Heart right ventricle (tissue), 16 donors: ENCODE measurements around the gene TYMP. TPM values are rescaled to one million over a fixed set of nuclear protein-coding genes. Genes with fewer than 3 reads are reported as not detected.
A peak's percentile ranks its signal among the peaks of the same experiment; 100 is the strongest.

Experiments used
- ATAC-seq, 8 donors: fragments of 200-7000 bp; cut with Tn5 transposase; one replicate each; pipeline ENCODE4 v1.9.1; 2020; ENCODE audit warnings: mild to moderate bottlenecking in 8 of 8, moderate library complexity in 8 of 8, moderate number of reproducible peaks in 1 of 8
- DNase-seq, 2 donors: peaks; one replicate each; pipeline ENCODE4 v3.0.0-alpha.2; 2020
- H3K27ac ChIP-seq, 10 donors: fragments of 200-600 bp; sonication (generic) in 2 of 10; one replicate each; pipeline versions ENCODE4 v1.5.0 to v1.8.0; 2020 to 2022; ENCODE audit warnings: mild to moderate bottlenecking in 3 of 10
- H3K27me3 ChIP-seq, 7 donors: fragments of 200-600 bp; one replicate each; pipeline ENCODE4 v1.8.0; 2021 to 2022; ENCODE audit warnings: mild to moderate bottlenecking in 2 of 7
- H3K36me3 ChIP-seq, 9 donors: fragments of 200-600 bp; sonication (generic) in 1 of 9; one replicate each; pipeline versions ENCODE4 v1.5.0 to v1.8.0; 2020 to 2022; ENCODE audit warnings: mild to moderate bottlenecking in 2 of 9
- H3K4me1 ChIP-seq, 9 donors: fragments of 200-600 bp; sonication (generic) in 1 of 9; one replicate each; pipeline versions ENCODE4 v1.5.0 to v1.8.0; 2020 to 2022; ENCODE audit warnings: mild to moderate bottlenecking in 4 of 9
- H3K4me3 ChIP-seq, 10 donors: fragments of 200-600 bp; sonication (generic) in 2 of 10; one replicate each; pipeline versions ENCODE4 v1.5.0 to v1.8.0; 2020 to 2022; ENCODE audit warnings: mild to moderate bottlenecking in 7 of 10, moderate library complexity in 2 of 10
- H3K9me3 ChIP-seq, 11 donors: fragments of 200-600 bp in 10 of 11; sonication (generic) in 2 of 11; one replicate each; pipeline versions ENCODE4 v1.5.0 to v1.8.0; 2013 to 2022; ENCODE audit warnings: mild to moderate bottlenecking in 2 of 11, control low read depth in 1 of 11, moderate library complexity in 1 of 11
- WGBS, 2 donors: extraction: QIAGEN DNeasy Blood & Tissue Kit; methylation state at CpG; one replicate each; pipeline ENCODE4 v1.1.7; 2013; ENCODE audit warnings: inconsistent platforms in 1 of 2; 5-methylcytosine and 5-hydroxymethylcytosine counted together
- intact Hi-C, 10 donors: fragments of 100-400 bp; cut with DNase I; formaldehyde crosslinking; loops; one replicate each; pipeline versions ENCODE4 v1.11.1 to v1.14.2; 2022
- polyA plus RNA-seq, 2 donors: library from polyadenylated mRNA; stranded (reverse); fragments of 200-250 nt; gene quantifications; one replicate each; pipeline ENCODE4 v1.2.3, GENCODE V29; 2013
- total RNA-seq, 10 donors: library from RNA; stranded (reverse); fragmentation: NEBNext Ultra II Directional in 3 of 10; extraction: Animal tissue kit (Norgen Biotek cat#: 25700) in 3 of 10; gene quantifications; one replicate each; pipeline versions ENCODE4 v1.2.1 to v1.2.4, GENCODE V29; 2021 to 2023
- TF ChIP-seq, protein P1 (sequence below), 9 donors: fragments of 200-600 bp; sonication (generic) in 2 of 9; IDR thresholded peaks; one replicate each; pipeline versions ENCODE4 v1.5.0 to v1.8.0; 2021 to 2022; ENCODE audit warnings: antibody characterized with exemption in 9 of 9, mild to moderate bottlenecking in 5 of 9, moderate library complexity in 1 of 9
- donor health status: Arrhythmogenic right ventricular cardiomyopathy.
- donor health status: ischemic (EF 13 %, LVEDD 7.1; RV severe dilation, severe dysfunction).
- donor health status: healthy with polysubstance abuse.
- donor health status: DM: no; HTN: yes; CAD: no.
- donor health status: DM: no; HTN: no; CAD: no.
- donor health status: ischemic (EF 25% LVEDD 6.9; RV normal size, moderate dysfunction).
- donor health status: ischemic (EF 25% LVEDD 5.7; RV mildly dilated, moderate dysfunction).
- donor health status: healthy.
- donor health status: DM: yes; HTN: yes; CAD: no.
- donor health status: Ischemic cardiomyopathy.
- donor health status: ischemic (EF 35%, LVEDD 5.7; RV mildly dilated, moderate dysfunction).
- donor health status: nonischemic (EF 11% LVEDD 7.7; RV severe dilation, severe dysfunction).
- donor health status: DM: yes; HTN: yes; CAD: no.
- donor health status: PGD.
- donor health status: ischemic (EF 29% LVEDD 5.4; RV normal size, mild dysfunction).
- donor health status: nonischemic (EF 23%, LVEDD 6.1; RV moderate dilation, normal function).

The TYMP gene
- total and polyA plus RNA-seq, 12 donors: 8.4 to 113 (median 17.3) TPM

DNA sequence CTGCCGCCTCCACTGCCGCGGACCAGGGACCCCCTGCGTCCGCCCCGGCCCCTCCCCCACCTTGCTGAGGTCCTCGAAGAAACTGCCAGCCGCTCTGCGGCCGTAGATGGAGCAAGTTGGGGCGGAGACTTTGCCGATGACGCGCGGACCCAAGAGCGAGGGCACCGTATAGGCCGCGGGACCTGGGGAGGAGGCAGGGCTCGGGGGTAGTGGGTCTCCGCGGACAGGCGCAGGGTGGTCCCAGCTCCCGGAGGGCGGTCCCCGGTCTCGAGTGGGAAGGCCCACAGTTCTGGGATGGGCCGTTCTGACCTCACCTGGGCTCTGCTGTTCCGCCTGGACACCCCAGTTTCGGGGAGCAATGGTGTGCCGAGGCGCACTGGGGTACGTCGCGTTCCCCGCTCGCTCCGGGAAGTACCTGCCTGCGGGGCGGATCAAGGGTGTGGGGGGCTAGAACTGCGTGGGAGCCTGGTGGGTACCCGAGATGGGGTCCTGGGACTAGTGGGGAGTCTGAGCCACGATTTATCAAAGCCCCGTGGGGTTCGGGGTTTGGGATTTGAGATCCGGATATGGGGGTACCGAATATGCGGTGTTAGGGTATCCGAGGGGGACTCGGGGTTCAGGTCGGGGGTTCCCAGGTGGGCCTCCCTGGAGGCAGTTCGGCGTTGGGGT is 1.2 kb upstream of the TYMP start:
- peak; percentile 86 to 89 for DNase-seq
- ATAC-seq: peak; percentile 42 to 58 (median 54)
- Histone ChIP-seq H3K27me3 (peaks cover 3 to 54% (median 25%) of the 10 kb centered on the region in 7 donors), H3K36me3 (peaks cover 0 to 18% (median 0%) of the 10 kb centered on the region in 9 donors), H3K4me3 (peak overlapping the region; percentile 40 to 86 (median 71)), H3K4me1 (peaks cover 9 to 68% (median 50%) of the 10 kb centered on the region in 9 donors), H3K27ac (peak overlapping the region; percentile 84 to 99 (median 95)), H3K9me3 (no peaks in the 10 kb centered on the region)
- intact Hi-C loops: loop anchor here in 2 of 10 donors (5.0 kb wide), 1 partner anchor 91 kb away; no protein-coding TSS in a partner anchor
- TF ChIP-seq, protein P1, sequence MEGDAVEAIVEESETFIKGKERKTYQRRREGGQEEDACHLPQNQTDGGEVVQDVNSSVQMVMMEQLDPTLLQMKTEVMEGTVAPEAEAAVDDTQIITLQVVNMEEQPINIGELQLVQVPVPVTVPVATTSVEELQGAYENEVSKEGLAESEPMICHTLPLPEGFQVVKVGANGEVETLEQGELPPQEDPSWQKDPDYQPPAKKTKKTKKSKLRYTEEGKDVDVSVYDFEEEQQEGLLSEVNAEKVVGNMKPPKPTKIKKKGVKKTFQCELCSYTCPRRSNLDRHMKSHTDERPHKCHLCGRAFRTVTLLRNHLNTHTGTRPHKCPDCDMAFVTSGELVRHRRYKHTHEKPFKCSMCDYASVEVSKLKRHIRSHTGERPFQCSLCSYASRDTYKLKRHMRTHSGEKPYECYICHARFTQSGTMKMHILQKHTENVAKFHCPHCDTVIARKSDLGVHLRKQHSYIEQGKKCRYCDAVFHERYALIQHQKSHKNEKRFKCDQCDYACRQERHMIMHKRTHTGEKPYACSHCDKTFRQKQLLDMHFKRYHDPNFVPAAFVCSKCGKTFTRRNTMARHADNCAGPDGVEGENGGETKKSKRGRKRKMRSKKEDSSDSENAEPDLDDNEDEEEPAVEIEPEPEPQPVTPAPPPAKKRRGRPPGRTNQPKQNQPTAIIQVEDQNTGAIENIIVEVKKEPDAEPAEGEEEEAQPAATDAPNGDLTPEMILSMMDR (IDR thresholded peaks at IDR 0.05): no peak
- WGBS, 2 donors: 4 to 5% methylated on average over 47 to 53 of the region's 53 CpGs

DNA sequence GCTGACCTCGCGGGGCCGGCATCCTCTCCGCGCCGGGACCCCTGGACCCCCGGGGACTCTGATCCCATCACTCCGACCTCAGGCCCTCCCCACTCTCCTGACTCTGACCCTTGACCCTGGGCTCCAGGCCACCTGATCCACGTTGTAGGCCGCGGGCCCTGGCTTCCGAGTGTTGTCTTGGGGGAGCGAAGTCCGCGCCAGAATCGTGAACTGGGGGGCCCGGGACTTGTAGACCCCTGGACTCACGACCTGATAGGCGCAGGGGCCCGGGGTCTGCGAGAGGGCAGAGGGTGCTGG is 716 bp upstream of the TYMP start:
- H3K4me3 ChIP-seq: peak overlapping the region; percentile 40 to 86 (median 71)
- WGBS, 2 donors: 2 to 4% methylated on average over 21 of the region's 21 CpGs
- H3K27ac ChIP-seq: peak overlapping the region; percentile 84 to 99 (median 95)
- peaks cover 0 to 18% (median 0%) of the 10 kb centered on the region in 9 donors for H3K36me3 ChIP-seq
- intact Hi-C loops: loop anchor here in 2 of 10 donors (5.0 kb wide), 1 partner anchor 92 kb away; no protein-coding TSS in a partner anchor
- peaks cover 3 to 53% (median 25%) of the 10 kb centered on the region in 7 donors for H3K27me3 ChIP-seq
- ATAC-seq: no peak
- H3K9me3 ChIP-seq: no peaks in the 10 kb centered on the region
- TF ChIP-seq, protein P1 (IDR thresholded peaks at IDR 0.05): no peak
- DNase-seq: peak in 1 of 2 donors; percentile 50
- peaks cover 9 to 68% (median 50%) of the 10 kb centered on the region in 9 donors for H3K4me1 ChIP-seq

DNA sequence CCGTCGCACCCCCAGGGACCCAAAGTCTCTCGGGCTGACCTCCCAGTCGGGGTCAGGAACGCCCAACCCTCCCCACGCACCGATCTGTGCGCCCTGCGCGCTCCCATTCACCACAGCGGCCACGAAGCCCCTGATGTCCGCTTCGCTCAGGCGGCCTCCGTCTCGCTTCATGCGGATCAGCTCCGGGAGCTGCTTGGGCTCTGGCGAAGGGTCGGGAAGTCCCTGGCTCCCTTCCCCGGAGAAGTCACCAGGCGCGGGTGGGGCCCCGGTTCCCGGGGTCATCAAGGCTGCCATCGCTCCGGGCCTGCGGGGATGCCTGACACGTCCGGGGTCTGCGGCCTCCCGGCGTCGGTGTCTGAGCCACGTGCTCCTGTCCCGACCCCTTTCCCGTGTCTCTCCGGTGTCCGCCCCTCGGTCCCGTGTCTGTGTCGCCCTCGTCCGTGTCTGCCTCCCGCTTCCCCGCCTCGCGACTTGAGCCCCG is 356 bp downstream of the TYMP start:
- Histone ChIP-seq H3K36me3 (peaks cover 0 to 20% (median 0%) of the 10 kb centered on the region in 9 donors), H3K4me1 (peaks cover 9 to 76% (median 58%) of the 10 kb centered on the region in 9 donors), H3K27me3 (peaks cover 3 to 45% (median 21%) of the 10 kb centered on the region in 7 donors), H3K4me3 (peak overlapping the region in 9 of 10 donors; percentile 40 to 86 (median 72)), H3K9me3 (no peaks in the 10 kb centered on the region), H3K27ac (peak overlapping the region; percentile 84 to 99 (median 95))
- TF ChIP-seq, protein P1 (IDR thresholded peaks at IDR 0.05): no peak
- ATAC-seq (no peak), DNase-seq (no peak)
- intact Hi-C loops: loop anchor here in 2 of 10 donors (5.0 to 10.0 kb wide), 3 partner anchors 33 to 285 kb away; partner anchors contain the start of genes SYCE3 (in 1 of the 2) and TUBGCP6 (in 1 of the 2)
- 9 to 11% methylated on average over 49 to 50 of the region's 50 CpGs for WGBS, 2 donors

DNA sequence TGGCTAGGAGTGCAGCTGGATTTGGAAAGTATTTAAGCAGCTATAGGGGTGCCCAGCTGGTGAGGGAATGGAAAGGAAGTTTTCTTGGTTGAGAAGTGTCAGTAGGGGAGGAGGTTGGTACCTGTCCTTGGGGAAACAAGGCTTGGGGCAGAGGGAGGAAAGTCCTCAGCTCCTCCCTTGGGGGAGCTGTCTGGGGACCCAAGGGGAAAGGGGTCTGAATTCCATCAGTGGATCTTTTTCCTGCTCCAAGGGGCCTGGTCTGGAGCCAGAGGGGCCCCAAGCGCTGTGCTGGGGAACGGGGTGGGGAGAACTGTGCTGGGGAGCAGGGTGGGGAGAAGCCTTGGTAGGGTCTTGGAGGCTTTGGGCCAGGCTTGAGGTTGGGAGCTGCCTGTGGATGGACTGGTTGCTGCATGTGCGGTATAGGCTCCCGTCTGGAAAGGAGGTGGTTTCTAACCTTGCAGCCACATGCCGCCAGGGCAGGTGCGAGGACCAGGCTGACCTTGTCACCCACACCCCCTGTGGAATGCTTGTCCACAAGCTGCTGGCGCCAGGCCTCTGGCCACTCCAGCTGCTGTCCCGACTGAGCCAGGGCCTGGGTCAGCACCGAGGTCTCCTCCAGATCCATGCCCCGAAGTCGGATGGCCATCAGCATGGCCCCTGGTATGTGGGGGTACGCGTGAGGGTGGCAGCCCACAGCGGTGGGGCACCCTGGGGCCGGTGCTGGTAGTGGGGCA is 963 bp downstream of the TYMP start:
- H3K4me3 ChIP-seq: peak overlapping the region in 9 of 10 donors; percentile 40 to 86 (median 72)
- intact Hi-C loops: loop anchor here in 2 of 10 donors (5.0 to 10.0 kb wide), 3 partner anchors 33 to 284 kb away; partner anchors contain the start of genes SYCE3 (in 1 of the 2) and TUBGCP6 (in 1 of the 2)
- peaks cover 13 to 80% (median 62%) of the 10 kb centered on the region in 9 donors for H3K4me1 ChIP-seq
- peaks cover 0 to 26% (median under 1%) of the 10 kb centered on the region in 9 donors for H3K36me3 ChIP-seq
- H3K9me3 ChIP-seq: no peaks in the 10 kb centered on the region
- WGBS, 2 donors: 63 to 69% methylated on average over 15 of the region's 15 CpGs
- H3K27ac ChIP-seq: peak overlapping the region; percentile 84 to 99 (median 95)
- H3K27me3 ChIP-seq: peaks cover 3 to 39% (median 18%) of the 10 kb centered on the region in 7 donors
- TF ChIP-seq, protein P1 (IDR thresholded peaks at IDR 0.05): no peak
- DNase-seq: no peak
- no peak for ATAC-seq
